ENCODE data around the gene INS.

- no peak for TF ChIP-seq POLR2A (IDR thresholded peaks at IDR 0.05; ENCODE audit: low read length)
- TF ChIP-seq CTCF (IDR thresholded peaks at IDR 0.05), result no peak
- TF ChIP-seq JUNB (IDR thresholded peaks at IDR 0.05), result no peak
- no peak for TF ChIP-seq EP300 (IDR thresholded peaks at IDR 0.05)
- TF ChIP-seq HMGXB4 (CRISPR knock-in tag; IDR thresholded peaks at IDR 0.05; ENCODE audit: borderline replicate concordance), result no peak
Measured at GRCh38 chr11:2187280-2187707, 26.3 kb upstream of the INS start.

Data from A549 (cell line).